NCI-H1930 (cell line): ENCODE results near the gene PGBD4.

ENCODE experiments used
- DNase-seq, 2 experiments: peaks; one replicate each; lab custom pipeline; 2025; lab: John Stamatoyannopoulos, UW

Gene PGBD4

DNA sequence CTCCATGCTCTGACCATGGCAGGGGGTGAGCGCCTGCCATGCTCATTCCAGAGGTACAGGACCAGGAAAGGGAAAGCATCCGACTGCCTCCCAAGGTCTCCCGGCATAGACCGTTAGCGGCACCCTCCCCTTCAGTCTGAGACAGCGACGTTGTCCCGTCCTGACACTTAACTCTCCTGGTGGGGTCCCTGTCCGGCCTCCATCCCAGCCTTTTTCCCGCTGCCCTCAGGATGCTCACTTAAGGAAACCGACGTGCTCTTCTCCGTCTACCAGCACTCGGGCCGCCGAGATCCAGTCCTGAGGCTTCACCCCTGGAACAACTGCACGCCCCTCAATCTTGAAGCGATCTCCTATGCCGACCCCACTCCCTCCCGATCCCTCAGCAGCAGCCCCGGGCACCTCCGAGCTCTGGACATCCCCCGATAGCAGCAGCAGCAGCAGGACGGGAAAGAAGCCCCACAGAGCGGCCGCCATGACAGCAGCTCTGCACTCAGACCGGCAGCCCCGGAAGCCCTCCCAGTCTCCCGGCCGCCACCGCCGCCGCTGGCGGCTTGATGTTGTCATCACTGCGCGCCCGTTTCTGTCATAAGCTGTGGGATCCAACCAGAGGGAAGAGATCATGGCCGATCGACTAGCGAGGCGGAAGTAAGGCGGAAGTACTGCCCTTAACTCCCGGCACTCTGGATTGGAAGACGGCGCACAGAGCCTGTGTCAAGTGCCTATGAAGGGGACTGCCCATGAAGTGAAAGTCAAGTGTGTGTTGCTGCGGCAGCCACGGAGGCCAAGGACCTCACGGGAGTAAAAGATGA lies at the start of gene PGBD4, which contains the start of gene EMC7:
PGBD4 (plus strand) TSS at position 718 of the 809 bp plus-strand sequence. CDS start 449 bp downstream, outside the sequence.
EMC7 (minus strand) TSS at position 497 of the 809 bp plus-strand sequence; CDS start at position 474, 23 bp downstream.
- DNase-seq = peak; percentile 90 to 93

DNA sequence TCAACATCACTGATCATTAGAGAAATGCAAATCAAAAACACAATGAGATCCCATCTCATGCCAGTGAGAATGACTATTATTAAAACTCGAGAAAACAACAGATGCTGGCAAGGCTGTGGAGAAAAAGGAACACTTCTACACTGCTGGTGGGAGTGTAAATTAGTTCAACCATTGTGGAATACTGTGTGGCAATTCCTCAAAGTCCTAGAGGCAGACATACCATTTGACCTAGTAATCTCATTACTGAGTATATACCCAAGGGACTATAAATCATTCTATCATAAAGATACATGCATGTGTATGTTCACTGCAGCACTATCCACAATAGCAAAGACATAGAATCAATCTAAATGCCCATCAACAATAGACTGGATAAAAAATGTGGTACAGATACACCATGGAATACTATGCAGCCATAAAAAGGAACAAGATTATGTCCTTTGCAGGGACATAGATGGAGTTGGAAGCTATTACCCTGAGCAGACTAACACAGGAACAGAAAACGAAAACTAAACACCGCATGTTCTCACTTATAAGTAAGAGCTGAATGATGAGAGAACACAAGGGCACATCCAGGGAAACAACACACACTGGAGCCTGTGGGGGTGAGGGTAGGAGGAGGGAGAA lies 47.7 kb upstream of the PGBD4 start:
- DNase-seq = no peak

DNA sequence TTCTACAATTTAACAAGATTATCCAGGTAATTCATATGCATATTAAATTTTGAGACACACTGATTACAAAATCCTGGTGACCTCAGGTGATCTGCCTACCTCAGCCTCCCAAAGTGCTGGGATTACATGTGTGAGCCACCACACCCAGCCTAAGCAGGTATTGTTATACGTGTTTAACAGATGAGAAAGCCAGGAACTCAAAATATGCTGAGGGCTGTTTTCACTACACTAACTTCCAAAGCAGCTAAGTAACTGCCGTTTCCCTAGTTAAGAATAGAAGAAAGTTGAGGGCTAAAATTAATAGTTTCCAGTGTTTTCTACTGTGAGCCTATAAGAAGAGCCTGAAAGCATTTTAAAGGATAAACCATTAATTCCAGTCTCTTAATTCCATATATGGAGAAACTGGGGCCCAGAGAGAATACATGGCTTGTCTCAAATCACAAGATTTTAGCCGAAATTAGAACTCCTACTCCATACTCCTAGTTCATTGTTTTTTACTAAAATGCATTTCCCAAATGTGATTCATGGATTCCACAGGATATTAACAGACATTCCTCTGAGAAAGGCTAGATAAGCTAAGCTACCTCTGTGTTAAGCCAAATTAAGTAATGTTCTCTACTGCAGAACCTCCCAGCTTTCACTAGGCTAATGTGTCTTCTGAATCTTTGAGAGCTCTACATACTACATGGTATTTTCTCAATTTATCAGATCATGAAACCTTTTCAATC lies 45.9 kb upstream of the PGBD4 start:
- DNase-seq = no peak

DNA sequence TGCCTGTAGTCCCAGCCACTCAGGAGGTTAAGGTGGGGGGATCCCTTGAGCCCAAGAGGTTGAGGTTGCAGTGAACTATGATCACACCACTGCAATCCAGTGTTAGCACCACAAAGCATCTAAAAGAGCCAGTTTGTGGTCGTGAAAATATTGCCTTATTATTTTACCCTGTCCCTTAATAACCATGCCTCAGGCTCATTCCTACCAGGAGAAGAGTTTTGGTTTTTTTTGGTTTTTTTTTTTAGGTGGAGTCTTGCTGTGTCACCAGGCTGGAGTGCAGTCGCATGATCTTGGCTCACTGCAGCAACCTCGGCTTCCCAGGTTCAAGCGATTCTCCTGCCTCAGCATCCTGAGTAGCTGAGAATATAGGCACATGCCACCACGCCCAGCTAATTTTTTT lies 45.0 kb upstream of the PGBD4 start:
- no peak for DNase-seq

DNA sequence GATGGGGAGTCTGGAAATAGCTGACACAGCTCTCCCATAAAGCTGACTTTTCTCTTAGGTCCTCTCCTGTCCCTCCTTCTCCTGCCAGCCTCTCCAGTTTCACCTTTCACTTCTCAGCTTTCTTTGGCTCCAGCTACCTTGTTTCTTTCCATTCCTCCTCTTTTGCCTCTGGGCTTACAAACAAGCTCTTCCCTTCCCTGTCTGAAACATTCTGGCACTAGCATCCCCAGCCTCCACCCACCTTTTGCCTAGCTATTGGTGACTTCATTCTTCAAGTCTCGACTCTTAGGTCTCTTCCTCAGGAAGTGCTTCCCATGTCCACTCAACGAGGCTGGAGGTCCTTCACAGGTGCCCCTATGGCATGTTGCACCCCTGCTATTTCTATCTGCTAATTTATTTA lies 42.4 kb upstream of the PGBD4 start:
- no peak for DNase-seq

DNA sequence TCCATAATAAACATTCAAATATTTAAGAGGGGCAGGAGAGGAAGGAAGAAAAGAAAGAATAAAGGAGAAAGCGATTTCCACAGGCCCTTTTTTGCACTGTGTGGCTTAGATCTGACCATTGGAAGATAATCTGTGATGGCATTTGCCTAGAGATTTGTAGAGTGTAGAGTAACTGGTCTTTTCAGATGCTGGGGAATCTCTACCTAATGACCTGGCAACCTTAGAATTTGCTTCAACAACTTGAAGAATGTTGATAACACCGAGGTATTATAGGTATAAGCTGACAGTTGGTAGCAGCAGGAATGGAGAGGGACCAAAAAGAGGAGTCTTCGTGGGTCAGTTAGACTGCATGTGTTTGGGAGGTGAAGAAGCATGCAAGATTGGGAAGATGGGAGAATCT lies 41.9 kb upstream of the PGBD4 start:
- DNase-seq = no peak

DNA sequence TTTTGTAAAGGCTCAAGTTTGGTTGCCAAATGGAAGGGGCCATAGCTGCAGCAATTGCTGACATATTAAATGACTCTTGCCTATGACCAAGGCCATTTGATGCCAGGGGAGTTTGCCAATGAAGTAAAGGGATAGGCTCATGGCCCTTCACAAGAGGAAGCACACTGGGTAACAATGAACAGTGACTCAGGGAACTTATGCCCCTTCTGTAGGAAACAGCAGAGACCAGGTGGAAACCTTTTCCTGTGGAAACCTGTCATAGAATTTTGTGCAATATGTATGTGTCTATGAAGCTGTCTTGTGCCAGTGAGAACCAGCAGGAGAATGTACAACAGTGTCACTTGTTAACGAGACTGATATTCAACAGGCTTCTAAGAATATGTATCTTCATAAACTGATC lies 37.4 kb upstream of the PGBD4 start:
- DNase-seq = no peak

DNA sequence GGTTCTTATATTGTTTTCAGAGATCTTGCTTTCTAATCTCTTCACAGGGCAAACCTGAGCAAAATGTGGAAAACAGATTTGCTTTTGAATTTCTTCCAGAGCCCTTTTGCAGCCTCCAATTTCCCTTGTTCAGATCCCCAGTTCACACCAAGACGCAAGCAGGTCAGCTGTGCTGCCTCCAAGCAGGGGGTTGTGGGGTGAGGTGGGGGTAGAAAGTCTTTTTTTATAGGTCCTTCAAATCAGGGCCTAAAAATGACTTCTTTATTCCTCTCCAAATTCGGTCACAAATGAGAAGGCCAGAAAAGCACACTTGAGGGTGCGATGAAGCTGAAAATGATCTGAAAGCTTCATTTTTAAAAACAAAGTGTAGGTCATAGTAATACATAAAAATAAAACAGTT lies 36.6 kb upstream of the PGBD4 start:
- no peak for DNase-seq

DNA sequence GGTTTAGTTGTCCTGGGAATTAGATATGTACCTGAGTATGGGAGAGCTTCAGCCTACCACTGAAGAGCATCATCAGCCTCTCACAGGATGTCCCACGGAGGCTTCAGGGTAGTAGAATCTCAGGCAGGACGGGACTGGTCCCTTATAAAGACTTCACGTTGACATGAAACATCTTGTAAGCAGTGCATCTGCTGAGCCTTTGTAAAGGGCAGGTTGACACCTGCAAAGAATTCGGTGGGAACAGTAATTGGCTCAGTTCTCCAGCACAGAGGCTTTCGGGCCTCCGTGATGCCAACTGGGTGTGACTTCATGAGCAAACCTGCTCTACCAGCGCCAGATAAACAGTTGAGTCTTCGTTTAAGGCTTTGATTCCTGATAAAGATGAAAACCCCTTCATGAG lies 35.9 kb upstream of the PGBD4 start:
- DNase-seq = no peak

DNA sequence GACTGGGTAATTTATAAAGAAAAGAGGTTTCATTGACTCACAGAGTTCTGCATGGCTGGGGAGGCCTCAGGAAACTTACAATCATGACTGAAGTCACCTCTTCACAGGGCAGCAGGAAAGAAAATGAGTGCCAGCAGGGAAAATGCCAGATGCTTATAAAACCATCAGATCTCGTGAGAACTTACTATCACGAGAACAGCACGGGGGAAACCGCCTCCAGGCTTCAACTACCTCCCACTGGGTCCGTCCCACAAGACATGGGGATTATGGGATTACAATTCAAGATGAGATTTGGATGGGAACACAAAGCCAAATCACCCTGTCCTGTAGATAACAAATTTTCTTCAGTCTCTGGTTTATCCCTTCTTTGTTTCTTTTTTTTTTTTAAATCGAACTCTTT lies 31.9 kb upstream of the PGBD4 start:
- no peak for DNase-seq

DNA sequence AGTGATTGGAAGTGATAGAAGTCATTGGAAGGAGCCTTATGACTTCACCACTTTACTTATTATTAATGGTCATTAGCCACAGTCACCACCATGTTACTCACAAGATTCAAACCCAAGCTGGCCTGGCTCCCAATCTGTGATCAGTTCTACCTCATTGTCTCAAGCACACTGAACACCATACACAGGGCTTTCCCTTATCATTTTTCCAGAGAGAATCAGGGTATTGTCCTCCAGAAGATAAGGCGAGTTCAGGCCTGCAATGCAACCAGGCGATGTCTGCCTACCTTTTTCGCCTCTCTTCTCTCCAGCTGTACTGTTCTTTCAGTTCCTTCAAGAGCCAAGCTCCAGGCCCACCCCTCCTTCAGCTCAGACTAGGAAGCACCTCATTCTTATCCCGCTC lies 25.1 kb upstream of the PGBD4 start:
- no peak for DNase-seq

DNA sequence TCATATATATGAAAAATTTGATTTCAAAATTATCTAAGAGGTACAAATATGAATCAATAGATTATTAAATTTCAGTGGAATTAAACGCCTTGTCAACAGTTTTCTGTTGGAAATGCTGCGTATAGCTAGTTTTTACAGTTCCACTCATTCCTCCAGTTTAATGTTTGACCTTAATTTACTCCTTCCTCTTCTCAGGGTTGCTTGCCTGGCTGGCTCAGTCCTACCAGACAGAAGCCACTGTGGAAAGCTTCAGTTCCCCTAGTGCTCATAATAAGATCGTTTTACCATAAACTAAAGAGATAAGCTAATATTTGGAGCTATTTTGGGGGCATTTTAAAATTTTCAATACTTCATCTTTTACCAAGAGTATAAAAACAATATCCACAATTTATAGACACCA lies 23.0 kb upstream of the PGBD4 start:
- DNase-seq = no peak

DNA sequence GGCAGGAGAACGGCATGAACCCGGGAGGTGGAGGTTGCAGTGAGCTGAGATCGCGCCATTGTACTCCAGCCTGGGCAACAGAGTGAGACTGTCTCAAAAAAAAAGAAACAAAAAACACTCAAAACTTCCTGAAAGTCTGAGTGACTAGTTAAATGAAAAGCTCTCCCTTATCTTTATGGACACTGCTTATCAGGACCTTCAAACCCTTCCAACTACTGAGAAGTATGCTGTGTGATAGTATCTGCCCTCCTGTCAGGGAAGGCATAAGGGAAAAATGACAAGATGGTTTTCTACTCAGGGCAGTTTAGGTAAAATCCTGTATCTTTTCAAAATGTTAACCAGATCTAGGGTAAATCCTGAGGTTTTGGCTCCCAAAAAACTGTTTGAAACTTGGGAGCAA lies 22.0 kb upstream of the PGBD4 start:
- DNase-seq = no peak

DNA sequence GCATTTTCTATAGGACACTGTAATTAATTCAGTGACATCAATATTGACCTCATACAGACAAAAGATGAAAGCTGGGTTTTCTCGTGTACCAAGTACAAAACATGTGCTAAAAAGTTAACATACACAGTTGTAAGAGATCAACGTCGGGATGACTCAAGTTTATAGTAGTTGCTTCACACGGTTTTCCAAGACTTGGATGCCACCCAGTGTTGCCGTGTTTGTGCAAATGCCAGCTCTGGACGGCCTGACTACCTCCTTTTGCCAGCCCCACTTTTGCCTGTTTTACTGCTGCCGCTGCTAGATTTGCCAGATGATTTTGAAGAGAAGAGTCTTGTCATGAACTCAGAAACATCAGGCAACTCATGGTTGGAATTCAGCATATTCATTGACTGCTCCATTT lies 17.8 kb upstream of the PGBD4 start:
- no peak for DNase-seq

DNA sequence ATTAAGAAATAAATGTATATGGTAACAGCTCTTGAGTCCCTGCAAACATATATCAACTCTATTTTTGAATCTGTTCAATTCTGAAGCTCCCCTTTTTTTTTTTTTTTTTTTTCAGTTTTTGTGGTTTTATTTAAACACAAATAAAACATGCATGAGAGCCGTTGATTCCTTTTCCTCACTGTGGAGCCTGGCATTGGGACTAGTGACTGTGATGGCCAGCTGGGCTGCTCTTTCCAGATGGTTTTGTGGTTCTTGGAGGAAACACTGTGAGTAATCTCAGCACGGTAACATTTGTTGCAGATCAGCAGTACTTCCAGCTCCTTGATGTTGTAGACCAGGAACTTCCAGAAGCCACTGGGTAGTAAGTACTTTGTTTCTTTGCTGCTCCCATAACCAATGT lies 16.1 kb upstream of the PGBD4 start:
- no peak for DNase-seq

DNA sequence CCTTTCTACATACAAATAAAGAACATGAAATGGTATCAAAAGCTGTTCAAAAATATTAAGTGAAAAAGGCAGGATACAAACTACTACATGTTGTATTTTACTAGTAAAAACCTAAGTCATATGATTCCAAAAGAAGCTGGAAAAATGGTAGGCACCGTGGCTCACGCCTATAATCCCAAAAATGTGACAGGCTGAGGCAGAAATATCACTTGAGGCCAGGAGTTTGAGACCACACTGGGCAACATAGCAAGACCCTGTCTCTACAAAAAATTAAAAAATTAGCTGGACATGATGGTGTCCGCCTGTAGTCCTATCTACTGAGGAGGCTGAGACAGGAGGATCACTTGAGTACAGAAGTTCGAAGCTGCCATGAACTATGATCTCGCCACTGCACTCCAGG lies 2.0 kb upstream of the PGBD4 start:
- no peak for DNase-seq

DNA sequence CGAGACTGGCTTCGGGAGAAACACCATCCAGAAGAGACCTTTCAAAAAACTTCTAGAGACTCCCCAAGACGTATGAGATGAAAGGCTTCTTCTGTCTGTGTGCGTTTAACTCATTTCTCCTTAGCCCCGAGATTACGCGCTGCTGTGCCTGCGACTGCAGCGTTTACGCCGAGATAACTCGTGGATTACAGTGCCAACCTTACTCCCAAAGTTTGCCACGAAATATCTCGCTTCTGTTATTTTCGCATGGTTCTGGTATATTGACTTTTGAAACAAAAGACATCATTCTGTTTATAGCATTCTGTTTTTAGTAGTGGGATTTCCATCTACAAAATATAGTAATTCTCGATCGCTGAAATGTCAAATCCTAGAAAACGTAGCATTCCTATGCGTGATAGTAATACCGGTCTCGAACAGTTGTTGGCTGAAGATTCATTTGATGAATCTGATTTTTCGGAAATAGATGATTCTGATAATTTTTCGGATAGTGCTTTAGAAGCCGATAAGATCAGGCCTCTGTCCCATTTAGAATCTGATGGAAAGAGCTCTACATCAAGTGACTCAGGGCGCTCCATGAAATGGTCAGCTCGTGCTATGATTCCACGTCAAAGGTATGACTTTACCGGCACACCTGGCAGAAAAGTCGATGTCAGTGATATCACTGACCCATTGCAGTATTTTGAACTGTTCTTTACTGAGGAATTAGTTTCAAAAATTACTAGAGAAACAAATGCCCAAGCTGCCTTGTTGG lies 467 bp downstream of the PGBD4 start:
- no peak for DNase-seq

DNA sequence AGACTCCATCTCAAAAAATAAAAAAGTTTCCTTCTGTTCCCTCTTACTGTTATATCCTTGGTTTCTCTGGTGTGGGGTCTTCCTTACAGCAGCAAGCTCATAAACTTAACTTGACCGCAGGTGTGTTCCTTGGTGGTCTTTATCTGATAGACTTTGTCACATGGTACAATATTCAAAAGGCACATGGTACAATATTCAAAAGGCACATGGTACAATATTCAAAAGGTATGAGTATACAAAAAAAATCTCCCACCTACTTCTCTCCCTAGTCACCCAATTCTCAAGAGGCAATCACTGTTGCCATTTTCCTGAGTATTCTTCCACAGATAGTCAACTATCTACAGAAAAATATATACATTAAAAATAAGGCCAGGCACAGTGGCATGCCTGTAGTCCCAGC lies 4.5 kb downstream of the PGBD4 start:
- DNase-seq = no peak

DNA sequence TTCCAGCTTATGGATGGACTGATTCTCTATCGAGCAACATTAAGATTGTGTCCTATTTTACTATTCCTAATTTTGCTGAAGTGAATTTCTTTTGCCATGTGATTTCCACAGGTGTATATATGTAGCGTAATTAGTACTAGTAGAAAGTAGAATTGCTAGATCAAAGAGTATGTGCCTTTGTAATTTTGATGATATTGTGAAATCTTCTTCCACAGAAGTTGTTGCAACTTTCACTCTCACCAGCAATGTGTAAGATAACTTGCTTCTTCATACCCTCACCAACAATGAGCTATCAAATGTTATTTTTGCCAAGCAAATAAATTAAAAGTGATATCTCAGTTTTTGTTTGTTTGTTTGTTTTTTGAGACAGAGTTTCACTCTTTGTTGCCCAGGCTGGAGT lies 5.4 kb downstream of the PGBD4 start:
- DNase-seq = no peak

DNA sequence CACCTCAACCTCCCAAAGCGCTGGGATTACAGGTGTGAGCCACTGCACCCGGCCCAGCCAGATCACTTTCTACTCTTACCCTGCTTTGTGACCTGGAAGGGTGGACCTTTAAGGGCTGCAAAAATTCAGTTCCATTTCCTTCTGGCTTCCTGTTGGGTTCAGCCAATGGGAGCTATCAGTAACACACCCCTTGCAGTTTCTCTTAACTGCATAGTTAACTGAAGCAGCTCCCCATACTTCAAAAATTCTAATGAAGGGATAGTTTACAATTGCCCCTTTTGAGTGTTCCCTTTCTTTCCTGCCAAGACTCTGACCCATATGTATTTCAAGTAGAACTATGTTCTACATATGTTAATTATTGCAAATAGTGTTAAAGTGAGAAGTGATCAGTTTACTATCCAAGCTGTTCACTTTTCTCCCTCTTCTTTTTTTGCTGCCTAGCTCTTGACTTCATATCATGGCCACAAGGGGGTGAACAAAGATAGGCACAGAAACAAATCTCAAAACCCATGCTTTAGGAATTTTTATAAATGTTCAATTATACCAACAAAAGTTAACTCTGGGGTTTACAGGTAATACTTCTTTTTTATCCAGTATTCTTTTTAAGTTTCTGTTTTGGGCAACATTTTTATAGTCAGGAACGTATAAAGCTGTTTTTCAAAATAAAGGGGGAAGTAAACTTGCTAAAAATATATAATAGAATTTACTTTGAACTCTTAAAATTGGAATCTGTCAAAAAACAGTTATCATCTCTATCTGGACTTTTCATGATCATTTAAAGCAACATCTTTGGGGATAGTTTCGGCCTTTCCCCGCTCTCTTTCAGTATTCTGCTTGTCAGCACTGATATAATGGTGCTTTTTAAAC lies 8.1 kb downstream of the PGBD4 start:
- DNase-seq = no peak

DNA sequence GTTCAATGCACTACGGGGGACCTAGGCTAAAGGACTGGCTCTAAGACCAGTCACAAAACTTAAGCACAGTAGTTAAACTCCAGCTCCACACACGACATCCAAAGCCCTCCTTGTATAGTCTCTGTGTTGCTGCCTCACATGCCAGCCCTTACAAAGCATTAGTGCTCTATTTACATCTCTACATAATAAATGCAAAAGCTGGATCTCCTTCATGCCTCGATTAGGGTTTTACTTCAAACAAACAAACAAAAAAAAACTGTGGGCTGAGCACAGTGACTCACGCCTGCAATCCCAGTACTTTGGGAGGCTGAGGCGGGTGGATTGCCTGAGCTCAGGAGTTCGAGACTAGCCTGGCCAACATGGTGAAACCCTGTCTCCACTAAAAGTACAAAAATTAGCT lies 9.6 kb downstream of the PGBD4 start:
- no peak for DNase-seq
